HG02884 (cell line): ENCODE measurements around the gene NCAPG2.

Experiments
- ATAC-seq: cut with Tn5 transposase; IDR thresholded peaks from one replicate; pipeline ENCODE4 v1.9.1; 2021; ENCODE audit warnings: mild to moderate bottlenecking, moderate library complexity; ENCODE audit not compliant: unreplicated experiment

NCAPG2 gene

GRCh38 chr7:158583143-158583542 lies 121.5 kb downstream of the NCAPG2 start:
- no peak for ATAC-seq

- ATAC-seq: no peak
Observed at GRCh38 chr7:158582089-158582456, 122.5 kb downstream of the NCAPG2 start.

- no peak for ATAC-seq
Observed at GRCh38 chr7:158581440-158582088, 123.0 kb downstream of the NCAPG2 start.
